ENCODE data around the gene FBXW12.

DNA sequence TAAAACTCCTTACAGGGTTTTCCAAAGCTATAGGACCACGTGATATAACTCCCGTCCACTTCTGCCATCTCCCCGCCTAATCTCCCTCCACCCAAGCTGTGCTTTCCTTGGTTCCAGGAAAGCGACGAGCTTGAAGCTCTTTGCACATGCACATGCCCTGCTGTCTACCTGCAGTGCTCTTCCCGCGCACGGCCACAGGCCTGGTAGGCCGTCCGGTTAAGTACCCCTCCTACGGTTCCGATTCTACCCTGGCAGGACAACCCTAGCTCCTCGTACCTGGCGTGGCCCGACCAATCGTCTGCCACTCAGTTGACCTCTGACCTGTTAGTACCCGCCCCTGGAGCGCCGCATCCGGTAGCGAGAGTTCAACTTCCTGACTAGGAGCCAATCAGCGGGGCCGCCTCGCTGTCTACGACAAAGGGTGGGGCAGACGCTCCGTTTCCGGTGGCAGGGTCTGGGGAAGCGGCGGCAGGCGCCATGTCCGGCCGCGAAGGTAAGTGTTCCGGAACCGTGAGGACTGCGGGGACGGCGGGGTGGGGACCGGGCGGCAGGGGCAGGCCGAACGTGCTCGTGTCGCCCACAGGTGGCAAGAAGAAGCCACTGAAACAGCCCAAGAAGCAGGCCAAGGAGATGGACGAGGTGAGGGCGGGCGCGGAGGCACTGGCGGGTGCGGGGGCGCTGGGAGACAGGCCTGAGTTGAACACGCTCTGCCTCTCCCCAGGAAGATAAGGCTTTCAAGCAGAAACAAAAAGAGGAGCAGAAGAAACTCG lies 68.0 kb downstream of the FBXW12 start, which contains the start of the genes CCDC51 and TMA7:
- TF ChIP-seq EZH2 (IDR thresholded peaks at IDR 0.05; ENCODE audit: low read length, unreplicated experiment) (no peak), EZH2phosphoT487 (IDR thresholded peaks at IDR 0.05; ENCODE audit: borderline replicate concordance, low read length) (no peak)
- TF ChIP-seq, protein P1, sequence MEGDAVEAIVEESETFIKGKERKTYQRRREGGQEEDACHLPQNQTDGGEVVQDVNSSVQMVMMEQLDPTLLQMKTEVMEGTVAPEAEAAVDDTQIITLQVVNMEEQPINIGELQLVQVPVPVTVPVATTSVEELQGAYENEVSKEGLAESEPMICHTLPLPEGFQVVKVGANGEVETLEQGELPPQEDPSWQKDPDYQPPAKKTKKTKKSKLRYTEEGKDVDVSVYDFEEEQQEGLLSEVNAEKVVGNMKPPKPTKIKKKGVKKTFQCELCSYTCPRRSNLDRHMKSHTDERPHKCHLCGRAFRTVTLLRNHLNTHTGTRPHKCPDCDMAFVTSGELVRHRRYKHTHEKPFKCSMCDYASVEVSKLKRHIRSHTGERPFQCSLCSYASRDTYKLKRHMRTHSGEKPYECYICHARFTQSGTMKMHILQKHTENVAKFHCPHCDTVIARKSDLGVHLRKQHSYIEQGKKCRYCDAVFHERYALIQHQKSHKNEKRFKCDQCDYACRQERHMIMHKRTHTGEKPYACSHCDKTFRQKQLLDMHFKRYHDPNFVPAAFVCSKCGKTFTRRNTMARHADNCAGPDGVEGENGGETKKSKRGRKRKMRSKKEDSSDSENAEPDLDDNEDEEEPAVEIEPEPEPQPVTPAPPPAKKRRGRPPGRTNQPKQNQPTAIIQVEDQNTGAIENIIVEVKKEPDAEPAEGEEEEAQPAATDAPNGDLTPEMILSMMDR (conservative IDR thresholded peaks at IDR 0.05; ENCODE audit: low read depth, low read length), result no peak
